ENCODE data around the gene HOXC6.

HOXC6 gene

DNA sequence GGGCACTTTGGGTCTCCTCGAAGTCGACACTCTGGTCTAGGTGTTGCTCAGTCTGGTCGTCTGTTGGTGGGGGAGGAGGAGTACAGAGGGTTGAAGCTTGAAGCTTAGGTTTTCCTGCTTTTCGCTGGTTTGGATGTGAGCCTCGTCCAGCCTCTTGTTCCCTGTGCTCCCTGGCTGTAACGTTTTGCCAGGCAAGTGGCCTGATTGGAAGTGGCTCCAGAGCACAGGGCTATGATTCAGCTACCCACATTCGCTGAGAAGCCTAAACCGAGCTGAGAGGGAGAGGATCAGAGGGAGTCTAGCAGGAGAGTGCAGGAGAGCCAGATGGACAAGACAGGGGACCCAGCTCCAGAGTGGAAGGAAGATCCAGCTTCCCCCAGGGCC, 37.2 kb upstream of the HOXC6 start (continued):
- TF ChIP-seq ZFHX2 (tag by site-specific recombination; conservative IDR thresholded peaks at IDR 0.05), result no peak
- TF ChIP-seq ZNF18 (tag by site-specific recombination; IDR thresholded peaks at IDR 0.05), result no peak

GRCh38 chr12:53992377-53992889, 35.8 kb upstream of the HOXC6 start:
- peaks cover 44% of the 10 kb centered on the region for H3K4me1 ChIP-seq (ENCODE audit: control insufficient read depth, insufficient read depth, low read length)

More at GRCh38 chr12:53992377-53992889, 35.8 kb upstream of the HOXC6 start:
- TF ChIP-seq ZNF335 (tag by site-specific recombination; conservative IDR thresholded peaks at IDR 0.05), result 0 out of 2 replicates have a peak, but pooled peaks have one; percentile 23
- TF ChIP-seq ZBTB44 (tag by site-specific recombination; IDR thresholded peaks at IDR 0.05), result no peak
- TF ChIP-seq PRDM1 (tag by site-specific recombination; IDR thresholded peaks at IDR 0.05), result peak; percentile 63
- 0 out of 2 replicates have a peak, but pooled peaks have one; percentile 24 for TF ChIP-seq KLF8 (tag by site-specific recombination; IDR thresholded peaks at IDR 0.05)
- TF ChIP-seq ZNF488 (tag by site-specific recombination; IDR thresholded peaks at IDR 0.05), result no peak
- no peak for TF ChIP-seq YY2 (tag by site-specific recombination; IDR thresholded peaks at IDR 0.05)
- TF ChIP-seq ZNF266 (tag by site-specific recombination; IDR thresholded peaks at IDR 0.05; ENCODE audit: low read depth), result no peak
- TF ChIP-seq ZBTB10 (tag by site-specific recombination; IDR thresholded peaks at IDR 0.05), result peak; percentile 5; the same call in 1 of the 2 replicates
- no peak for TF ChIP-seq ZNF777 (tag by site-specific recombination; IDR thresholded peaks at IDR 0.05; ENCODE audit: borderline replicate concordance)
- POLR2A ChIA-PET, result no interaction called here
- Histone ChIP-seq H3K9me3 (ENCODE audit: control insufficient read depth, insufficient read depth, low read depth, low read length) (no peaks in the 10 kb centered on the region), H3K27ac (ENCODE audit: extremely low read depth, low read depth, low read length) (no peak overlapping the region; the same call in 1 of the 2 replicates), H3K4me3 (ENCODE audit: low read depth, low read length) (no peak overlapping the region), H3K36me3 (ENCODE audit: control insufficient read depth in 2 of 2, insufficient read depth in 1 of 2, low read length in 2 of 2) (no peaks in the 10 kb centered on the region)
- CTCF ChIA-PET, result interaction anchor here (0.6 to 3.0 kb wide), 8 partner anchors 8 to 246 kb away, joined by 3 to 25 read pairs (median 6); partner anchors contain the start of gene HOXC10
